OCI-LY3 (cell line): ENCODE measurements around the gene LRRC43.

Experiments used
- H2AFZ ChIP-seq: fragments of 200-600, 300-600 bp; shearing (Covaris generic); 2 replicates; pipeline ENCODE4 v1.6.0; 2014; ENCODE audit warnings: antibody characterized with exemption, low read depth, low read length
- H3K27ac ChIP-seq: fragments of 200-600, 300-600 bp; sonication (generic); 2 replicates; pipeline ENCODE4 v1.5.1; 2014; ENCODE audit warnings: mild to moderate bottlenecking, low read length, moderate library complexity, mixed read lengths
- H3K27me3 ChIP-seq: fragments of 200-600, 300-600 bp; sonication (generic); 2 replicates; pipeline ENCODE4 v1.6.1; 2014; ENCODE audit warnings: low read depth, low read length, mixed read lengths
- H3K36me3 ChIP-seq: fragments of 200-600, 300-600 bp; sonication (generic); replicated peaks from 2 replicates; pipeline ENCODE3; 2014; ENCODE audit warnings: low read depth, low read length, mixed read lengths
- H3K4me1 ChIP-seq: fragments of 300-600, 200-600 bp; sonication (generic); 2 replicates; pipeline ENCODE4 v1.6.1; 2014; ENCODE audit warnings: low read length, mixed read lengths
- H3K4me2 ChIP-seq: fragments of 200-600, 300-600 bp; sonication (generic); 2 replicates; pipeline ENCODE4 v1.6.1; 2014; ENCODE audit warnings: low read length, mixed read lengths
- H3K4me3 ChIP-seq: fragments of 300-600, 200-600 bp; sonication (generic); 2 replicates; pipeline ENCODE4 v1.5.1; 2014; ENCODE audit warnings: antibody characterized with exemption, mild to moderate bottlenecking, low read length, moderate library complexity
- H3K79me2 ChIP-seq: fragments of 300-600, 200-600 bp; shearing (Covaris generic); 2 replicates; pipeline ENCODE4 v1.6.1; 2014; ENCODE audit warnings: mild to moderate bottlenecking, low read length, mixed read lengths
- H3K9ac ChIP-seq: fragments of 300-600, 200-600 bp; shearing (Covaris generic); 2 replicates; pipeline ENCODE4 v1.6.0; 2014; ENCODE audit warnings: mild to moderate bottlenecking, low read length, moderate library complexity
- H3K9me3 ChIP-seq: fragments of 200-600, 300-600 bp; shearing (Covaris generic); 2 replicates; pipeline ENCODE4 v1.6.1; 2014; ENCODE audit warnings: low read length, mixed read lengths; ENCODE audit not compliant: insufficient read depth
- H4K20me1 ChIP-seq: fragments of 200-600, 300-600 bp; sonication (generic); 2 replicates; pipeline ENCODE4 v1.6.1; 2016; ENCODE audit warnings: low read length, mixed read lengths; ENCODE audit not compliant: insufficient read depth
- CTCF ChIP-seq: fragments of 200-600, 300-600 bp; sonication (generic); IDR thresholded peaks from 2 replicates; pipeline ENCODE4 v1.5.1; 2014; ENCODE audit warnings: antibody characterized with exemption, low read length, low read depth
- EZH2phosphoT487 ChIP-seq: fragments of 200-600 bp; shearing (Covaris generic); IDR thresholded peaks from 2 replicates; pipeline ENCODE4 v1.6.1; 2018; ENCODE audit warnings: antibody characterized with exemption, mixed run types, low read depth

Gene LRRC43

GRCh38 chr12:122245553-122245952, 62.6 kb downstream of the LRRC43 start:
- Histone ChIP-seq H4K20me1 (no peaks in the 10 kb centered on the region), H3K9me3 (no peaks in the 10 kb centered on the region), H3K4me1 (no peaks in the 10 kb centered on the region), H3K27me3 (no peaks in the 10 kb centered on the region), H2AFZ (no peak overlapping the region), H3K4me3 (no peak overlapping the region), H3K9ac (no peak overlapping the region), H3K79me2 (no peaks in the 10 kb centered on the region), H3K4me2 (no peak overlapping the region), H3K36me3 (peaks cover 4% of the 10 kb centered on the region), H3K27ac (no peak overlapping the region)
- TF ChIP-seq CTCF (no peak), EZH2phosphoT487 (no peak)

DNA sequence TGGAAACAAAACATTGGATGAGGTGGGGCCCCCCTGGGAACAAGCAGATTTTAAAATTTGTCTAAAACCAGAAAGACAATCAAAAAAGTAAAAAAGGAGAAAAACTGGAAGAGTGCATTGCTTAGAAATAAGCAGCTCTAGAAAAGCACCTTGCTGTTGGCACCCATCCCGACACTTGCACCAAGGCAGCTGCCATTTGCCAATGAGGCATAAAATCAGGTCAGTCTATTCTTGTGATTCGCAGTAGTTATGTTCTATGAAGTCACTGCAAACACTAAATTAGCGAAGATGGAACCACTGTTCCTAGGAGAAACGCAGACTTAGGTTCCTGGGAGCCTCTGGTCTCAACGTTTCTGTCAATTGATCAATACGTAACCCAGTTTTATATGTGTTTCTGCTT, 67.1 kb downstream of the LRRC43 start:
- Histone ChIP-seq H3K4me1 (no peaks in the 10 kb centered on the region), H2AFZ (no peak overlapping the region), H3K4me3 (no peak overlapping the region), H3K9ac (no peak overlapping the region), H3K4me2 (no peak overlapping the region), H3K27me3 (no peaks in the 10 kb centered on the region), H3K79me2 (no peaks in the 10 kb centered on the region), H3K27ac (no peak overlapping the region), H3K9me3 (no peaks in the 10 kb centered on the region), H4K20me1 (no peaks in the 10 kb centered on the region), H3K36me3 (peaks cover 4% of the 10 kb centered on the region)
- TF ChIP-seq EZH2phosphoT487 (no peak), CTCF (no peak)

DNA sequence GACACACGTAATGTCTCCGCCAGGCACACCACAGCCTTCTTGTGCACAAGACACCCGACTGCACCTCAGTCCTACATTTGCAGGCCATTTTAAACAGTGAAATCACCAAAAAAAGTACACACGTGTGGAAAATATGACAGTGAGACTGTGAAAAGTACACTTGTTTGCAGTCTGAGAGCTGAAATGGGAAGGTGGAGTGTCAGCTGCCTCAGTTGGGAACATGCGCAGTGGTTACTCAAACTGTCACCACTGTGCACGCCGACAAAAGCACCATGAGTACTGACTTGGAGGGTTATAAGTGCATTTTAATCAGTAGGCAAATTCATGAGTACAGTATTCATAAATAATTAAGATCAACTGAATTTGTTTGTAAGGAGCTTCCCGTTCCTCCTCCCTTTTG, 67.6 kb downstream of the LRRC43 start:
- Histone ChIP-seq H4K20me1 (no peaks in the 10 kb centered on the region), H3K79me2 (no peaks in the 10 kb centered on the region), H3K36me3 (peaks cover 4% of the 10 kb centered on the region), H3K4me3 (no peak overlapping the region), H2AFZ (no peak overlapping the region), H3K27me3 (no peaks in the 10 kb centered on the region), H3K9me3 (no peaks in the 10 kb centered on the region), H3K4me1 (no peaks in the 10 kb centered on the region), H3K4me2 (no peak overlapping the region), H3K9ac (no peak overlapping the region), H3K27ac (no peak overlapping the region)
- no peak for TF ChIP-seq CTCF
- TF ChIP-seq EZH2phosphoT487, result no peak
